Stomach (tissue), 4 donors: ENCODE results near the gene PRKCSH.

Source experiments
- EP300 ChIP-seq: sonication (generic); formaldehyde crosslinking; IDR thresholded peaks from one replicate; pipeline ENCODE4 v1.6.1; 2017; ENCODE audit warnings: antibody characterized with exemption
- POLR2A ChIP-seq, 4 donors: fragments of 450-650 bp; IDR thresholded peaks; one replicate each; pipeline ENCODE4 v1.6.1; 2016; ENCODE audit warnings: antibody characterized with exemption in 4 of 4, control low read depth in 2 of 4, mild to moderate bottlenecking in 1 of 4, moderate library complexity in 1 of 4
- POLR2AphosphoS5 ChIP-seq, 3 donors: sonication (generic); formaldehyde crosslinking; IDR thresholded peaks; one replicate each; pipeline ENCODE4 v1.6.1; 2016; ENCODE audit warnings: antibody characterized with exemption in 3 of 3
- TF ChIP-seq, protein P1 (sequence below), 7 experiments: fragments of 450-650 bp in 4 of 7; fragments of 200-600 bp in 3 of 7; sonication (generic) in 3 of 7; IDR thresholded peaks; one replicate each; pipeline ENCODE4 v1.5.1; 2016 to 2019; ENCODE audit warnings: antibody characterized with exemption in 7 of 7, control low read depth in 2 of 7, mild to moderate bottlenecking in 1 of 7

DNA sequence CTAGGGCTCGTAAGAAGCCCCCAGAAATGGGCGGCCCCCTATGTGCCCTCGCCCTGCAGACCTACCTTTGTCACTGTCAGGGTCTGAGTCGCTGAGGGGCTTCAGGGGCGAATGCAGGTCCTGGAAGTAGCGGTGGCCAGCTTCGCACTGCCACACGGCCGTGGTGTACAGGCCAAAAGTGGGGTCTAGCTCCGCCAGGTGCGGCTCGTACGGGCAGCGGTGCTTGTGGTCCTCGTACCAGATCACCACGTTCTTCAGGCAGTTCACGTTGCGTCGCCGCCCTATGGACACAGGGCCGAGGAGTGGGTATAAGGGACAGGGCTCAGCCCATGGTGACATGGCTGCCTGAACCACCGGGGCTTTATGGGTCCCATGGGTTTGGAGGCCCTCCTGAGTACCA is 60.5 kb downstream of the PRKCSH start:
- TF ChIP-seq, protein P1, sequence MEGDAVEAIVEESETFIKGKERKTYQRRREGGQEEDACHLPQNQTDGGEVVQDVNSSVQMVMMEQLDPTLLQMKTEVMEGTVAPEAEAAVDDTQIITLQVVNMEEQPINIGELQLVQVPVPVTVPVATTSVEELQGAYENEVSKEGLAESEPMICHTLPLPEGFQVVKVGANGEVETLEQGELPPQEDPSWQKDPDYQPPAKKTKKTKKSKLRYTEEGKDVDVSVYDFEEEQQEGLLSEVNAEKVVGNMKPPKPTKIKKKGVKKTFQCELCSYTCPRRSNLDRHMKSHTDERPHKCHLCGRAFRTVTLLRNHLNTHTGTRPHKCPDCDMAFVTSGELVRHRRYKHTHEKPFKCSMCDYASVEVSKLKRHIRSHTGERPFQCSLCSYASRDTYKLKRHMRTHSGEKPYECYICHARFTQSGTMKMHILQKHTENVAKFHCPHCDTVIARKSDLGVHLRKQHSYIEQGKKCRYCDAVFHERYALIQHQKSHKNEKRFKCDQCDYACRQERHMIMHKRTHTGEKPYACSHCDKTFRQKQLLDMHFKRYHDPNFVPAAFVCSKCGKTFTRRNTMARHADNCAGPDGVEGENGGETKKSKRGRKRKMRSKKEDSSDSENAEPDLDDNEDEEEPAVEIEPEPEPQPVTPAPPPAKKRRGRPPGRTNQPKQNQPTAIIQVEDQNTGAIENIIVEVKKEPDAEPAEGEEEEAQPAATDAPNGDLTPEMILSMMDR (IDR thresholded peaks at IDR 0.05), result no peak
- TF ChIP-seq EP300, result no peak
- no peak for TF ChIP-seq POLR2A (IDR thresholded peaks at IDR 0.05)
- TF ChIP-seq POLR2AphosphoS5 (IDR thresholded peaks at IDR 0.05), result no peak
